ENCODE results near the gene ANKFY1. TPM values are rescaled to one million over a fixed set of nuclear protein-coding genes. Genes with fewer than 3 reads are reported as not detected.

ANKFY1 gene
- total RNA-seq, 6 experiments from 2014 or later: 21.3 to 34.9 (median 29.5) TPM

GRCh38 chr17:4116516-4116915, 147.3 kb downstream of the ANKFY1 start:
- 63% methylated on average over 2 of the region's 4 CpGs for WGBS (ENCODE audit: insufficient coverage, low coverage, low lambda C conversion rate, missing lambda C conversion rate)
- ATAC-seq: no peak
- Histone ChIP-seq H3K4me1 (peaks cover 0 to 11% (median 0%) of the 10 kb centered on the region in 4 donors), H3K27ac (no peak overlapping the region), H3K36me3 (peaks cover 12 to 59% (median 28%) of the 10 kb centered on the region in 4 donors), H3K27me3 (no peaks in the 10 kb centered on the region), H3K4me3 (no peak overlapping the region), H3K9me3 (no peaks in the 10 kb centered on the region)
- no peak for TF ChIP-seq CTCF (IDR thresholded peaks at IDR 0.05)
- TF ChIP-seq POLR2A (IDR thresholded peaks at IDR 0.05): no peak
- intact Hi-C loops (cut with DNase I): no loop called here
- no peak for DNase-seq

Small RNAs within 50 kb of the gene (small RNA-seq; reads per million reads assigned to genes)
- gene RF00019: 0 reads per million in 2 experiments

Other genes starting within 250 kb of the ANKFY1 start
- gene ZZEF1, start 120.9 kb downstream of the ANKFY1 start, total RNA-seq: 10 to 100 TPM; 17.1 to 24.9 (median 21.0) TPM
- 10 to 100 TPM; 10.4 to 22.8 (median 14.8) TPM for gene CYB5D2, start 120.8 kb downstream of the ANKFY1 start, total RNA-seq
- gene UBE2G1, start 102.7 kb upstream of the ANKFY1 start, total RNA-seq: 10 to 100 TPM; 30.3 to 45.5 (median 38.8) TPM
- gene SPNS3, start 170.0 kb upstream of the ANKFY1 start, total RNA-seq: not detected
- 10 to 100 TPM in 1 of 6 experiments, 1 to 10 TPM in 5; 3.0 to 12.4 (median 7.3) TPM for gene SPNS2, start 234.9 kb upstream of the ANKFY1 start, total RNA-seq